WTC11 (cell line): ENCODE measurements around the gene ZNF423. TPM values are rescaled to one million over a fixed set of nuclear protein-coding genes. Genes with fewer than 3 reads are reported as not detected.

Experiments used
- ATAC-seq: fragments of 200-7000 bp; cut with Tn5 transposase; 2 replicates; pipeline ENCODE4 v1.10.0; 2021; ENCODE audit warnings: mild to moderate bottlenecking, moderate library complexity
- CTCF ChIA-PET: fragments of 300-600 bp; sonication (Branson Sonifier 250); formaldehyde crosslinking; loops from one replicate; lab custom pipeline; 2021; ENCODE audit warnings: antibody characterized with exemption; lab: Charles Lee
- POLR2A ChIA-PET: fragments of 350-600 bp; sonication (Branson Sonifier 250); formaldehyde crosslinking; loops from one replicate; lab custom pipeline; 2021; ENCODE audit warnings: antibody characterized with exemption; lab: Charles Lee
- DNase-seq: peaks from one replicate; pipeline ENCODE4 v3.0.0; 2021; ENCODE audit warnings: low spot score
- H3K27ac Mint-ChIP-seq: 2 replicates; pipeline ENCODE4 v1.8.0; 2021; ENCODE audit warnings: mixed read lengths
- H3K27me3 Mint-ChIP-seq: 2 replicates; pipeline ENCODE4 v1.8.0; 2021; ENCODE audit warnings: low read depth, mild to moderate bottlenecking, moderate library complexity, mixed read lengths
- H3K36me3 Mint-ChIP-seq: 2 replicates; pipeline ENCODE4 v1.8.0; 2021; ENCODE audit warnings: mixed read lengths
- H3K4me1 Mint-ChIP-seq: 2 replicates; pipeline ENCODE4 v1.8.0; 2022; ENCODE audit warnings: mixed read lengths
- H3K4me3 Mint-ChIP-seq: 2 replicates; pipeline ENCODE4 v1.8.0; 2021; ENCODE audit warnings: mild to moderate bottlenecking, moderate library complexity, mixed read lengths
- H3K9me3 Mint-ChIP-seq: 2 replicates; pipeline ENCODE4 v1.8.0; 2021; ENCODE audit warnings: mixed read lengths
- CREB1 ChIP-seq: sonication (generic); formaldehyde crosslinking; IDR thresholded peaks from 2 replicates; pipeline ENCODE4 v1.8.0; 2023; ENCODE audit warnings: mild to moderate bottlenecking, missing genetic modification reagents
- ELF4 ChIP-seq: sonication (generic); formaldehyde crosslinking; IDR thresholded peaks from 2 replicates; pipeline ENCODE4 v1.8.1; 2022; ENCODE audit warnings: low read depth, mild to moderate bottlenecking, moderate library complexity, missing genetic modification reagents
- EMX1 ChIP-seq: fragments of 250-450 bp; sonication (Bioruptor Pico); IDR thresholded peaks from 2 replicates; pipeline ENCODE4 v1.8.0; 2021; ENCODE audit warnings: mild to moderate bottlenecking
- ETV6 ChIP-seq: sonication (generic); formaldehyde crosslinking; IDR thresholded peaks from 2 replicates; pipeline ENCODE4 v1.8.1; 2022; ENCODE audit warnings: mild to moderate bottlenecking, missing genetic modification reagents
- GABPB1 ChIP-seq: sonication (generic); formaldehyde crosslinking; IDR thresholded peaks from 2 replicates; pipeline ENCODE4 v1.8.1; 2023; ENCODE audit warnings: mild to moderate bottlenecking, missing genetic modification reagents
- KAT7 ChIP-seq: sonication (generic); formaldehyde crosslinking; IDR thresholded peaks from 2 replicates; pipeline ENCODE4 v1.8.1; 2023; ENCODE audit warnings: missing genetic modification reagents, mild to moderate bottlenecking, borderline replicate concordance
- NFYB ChIP-seq: sonication (generic); formaldehyde crosslinking; conservative IDR thresholded peaks from 2 replicates; pipeline ENCODE4 v1.8.0; 2022; ENCODE audit warnings: low read depth, missing genetic modification reagents
- RORB ChIP-seq: fragments of 250-450 bp; sonication (Bioruptor Pico); IDR thresholded peaks from 2 replicates; pipeline ENCODE4 v1.9.0; 2021; ENCODE audit warnings: mild to moderate bottlenecking
- SP1 ChIP-seq: sonication (generic); formaldehyde crosslinking; conservative IDR thresholded peaks from 2 replicates; pipeline ENCODE4 v1.8.1; 2022; ENCODE audit warnings: missing genetic modification reagents
- TCF7 ChIP-seq: sonication (generic); formaldehyde crosslinking; IDR thresholded peaks from 2 replicates; pipeline ENCODE4 v1.8.0; 2022; ENCODE audit warnings: mild to moderate bottlenecking, low read depth, missing genetic modification reagents, moderate library complexity
- ZNF416 ChIP-seq: fragments of 250-450 bp; sonication (Bioruptor Pico); IDR thresholded peaks from 2 replicates; pipeline ENCODE4 v1.9.0; 2021; ENCODE audit warnings: mild to moderate bottlenecking, inconsistent platforms
- total RNA-seq: library from RNA; stranded (reverse); gene quantifications from 3 replicates; pipeline ENCODE4 v1.2.3, GENCODE V29; 2021
- TF ChIP-seq, protein P1 (sequence below): fragments of 250-450 bp; sonication (Bioruptor Pico); conservative IDR thresholded peaks from 2 replicates; pipeline ENCODE4 v1.9.0; 2021; ENCODE audit warnings: mild to moderate bottlenecking
- TF ChIP-seq, protein P2 (sequence below): sonication (generic); formaldehyde crosslinking; IDR thresholded peaks from 2 replicates; pipeline ENCODE4 v1.8.1; 2023; ENCODE audit warnings: mild to moderate bottlenecking, missing genetic modification reagents, borderline replicate concordance
- TF ChIP-seq, protein P3 (sequence below): fragments of 250-450 bp; sonication (Bioruptor Pico); IDR thresholded peaks from 2 replicates; pipeline ENCODE4 v1.9.0; 2021; ENCODE audit warnings: mild to moderate bottlenecking
- TF ChIP-seq, protein P4 (sequence below): sonication (generic); formaldehyde crosslinking; IDR thresholded peaks from 2 replicates; pipeline ENCODE4 v1.8.1; 2022; ENCODE audit warnings: mild to moderate bottlenecking, missing genetic modification reagents, moderate library complexity, borderline replicate concordance
- TF ChIP-seq, protein P5 (sequence below): sonication (generic); formaldehyde crosslinking; IDR thresholded peaks from 2 replicates; pipeline ENCODE4 v1.8.0; 2022; ENCODE audit warnings: mild to moderate bottlenecking, missing genetic modification reagents
- TF ChIP-seq, protein P6 (sequence below): sonication (generic); formaldehyde crosslinking; IDR thresholded peaks from 2 replicates; pipeline ENCODE4 v1.8.0; 2023; ENCODE audit warnings: missing genetic modification reagents
- TF ChIP-seq, protein P7 (sequence below): sonication (generic); formaldehyde crosslinking; IDR thresholded peaks from 2 replicates; pipeline ENCODE4 v1.8.0; 2022; ENCODE audit warnings: mild to moderate bottlenecking, missing genetic modification reagents

Gene ZNF423
- total RNA-seq, 1 experiment from 2014 or later: 38.8 TPM

DNA sequence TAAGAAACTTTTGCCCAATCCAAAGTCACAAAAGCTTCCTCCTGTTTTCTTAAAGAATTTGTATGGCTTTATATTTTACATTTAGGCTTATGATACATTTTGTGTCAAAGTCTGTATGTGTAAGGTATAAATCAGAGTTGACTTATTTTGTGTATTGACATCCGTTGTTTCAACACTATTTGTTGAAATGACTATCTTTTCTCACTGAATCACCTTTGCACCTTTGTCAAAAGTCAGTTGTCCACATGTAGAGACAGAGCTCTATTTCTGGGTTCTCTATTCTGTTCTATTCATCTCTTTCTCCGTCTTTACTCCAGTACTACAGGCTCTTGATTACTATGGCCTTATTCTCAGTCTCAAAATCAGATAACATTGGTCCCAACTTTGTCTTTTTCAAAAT, 409.1 kb downstream of the ZNF423 start (continued):
- TF ChIP-seq, protein P1, sequence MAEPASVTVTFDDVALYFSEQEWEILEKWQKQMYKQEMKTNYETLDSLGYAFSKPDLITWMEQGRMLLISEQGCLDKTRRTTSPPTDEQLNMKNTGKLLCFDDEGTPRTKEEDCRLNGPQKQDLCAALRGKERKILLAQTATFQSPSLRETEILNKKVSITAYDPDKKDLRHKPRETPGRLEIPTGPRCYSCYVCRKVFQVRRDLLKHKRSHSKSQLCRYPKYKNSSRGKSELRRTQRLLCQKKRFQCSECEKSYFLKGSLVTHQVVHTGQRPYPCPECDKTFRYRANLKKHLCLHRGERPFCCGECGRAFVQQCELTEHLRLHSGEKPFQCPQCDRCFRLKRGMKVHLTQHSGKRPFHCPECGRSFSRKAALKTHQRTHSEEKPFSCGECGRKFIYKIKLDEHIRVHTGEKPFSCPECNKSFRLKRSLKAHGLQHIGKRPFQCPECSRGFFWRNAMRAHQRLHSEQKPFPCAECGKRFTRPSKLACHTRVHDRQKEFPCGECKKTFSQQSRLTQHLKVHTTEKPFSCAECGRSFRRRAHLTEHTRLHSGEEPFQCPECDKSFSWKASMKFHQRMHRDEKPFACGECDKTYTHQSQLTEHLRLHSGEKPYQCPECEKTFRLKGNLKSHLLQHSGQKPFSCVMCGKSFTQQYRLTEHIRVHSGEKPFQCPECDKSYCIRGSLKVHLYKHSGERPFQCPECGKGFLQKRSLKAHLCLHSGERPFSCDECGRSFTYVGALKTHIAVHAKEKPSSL (CRISPR knock-in tag): no peak
- no peak for TF ChIP-seq ELF4
- TF ChIP-seq, protein P2, sequence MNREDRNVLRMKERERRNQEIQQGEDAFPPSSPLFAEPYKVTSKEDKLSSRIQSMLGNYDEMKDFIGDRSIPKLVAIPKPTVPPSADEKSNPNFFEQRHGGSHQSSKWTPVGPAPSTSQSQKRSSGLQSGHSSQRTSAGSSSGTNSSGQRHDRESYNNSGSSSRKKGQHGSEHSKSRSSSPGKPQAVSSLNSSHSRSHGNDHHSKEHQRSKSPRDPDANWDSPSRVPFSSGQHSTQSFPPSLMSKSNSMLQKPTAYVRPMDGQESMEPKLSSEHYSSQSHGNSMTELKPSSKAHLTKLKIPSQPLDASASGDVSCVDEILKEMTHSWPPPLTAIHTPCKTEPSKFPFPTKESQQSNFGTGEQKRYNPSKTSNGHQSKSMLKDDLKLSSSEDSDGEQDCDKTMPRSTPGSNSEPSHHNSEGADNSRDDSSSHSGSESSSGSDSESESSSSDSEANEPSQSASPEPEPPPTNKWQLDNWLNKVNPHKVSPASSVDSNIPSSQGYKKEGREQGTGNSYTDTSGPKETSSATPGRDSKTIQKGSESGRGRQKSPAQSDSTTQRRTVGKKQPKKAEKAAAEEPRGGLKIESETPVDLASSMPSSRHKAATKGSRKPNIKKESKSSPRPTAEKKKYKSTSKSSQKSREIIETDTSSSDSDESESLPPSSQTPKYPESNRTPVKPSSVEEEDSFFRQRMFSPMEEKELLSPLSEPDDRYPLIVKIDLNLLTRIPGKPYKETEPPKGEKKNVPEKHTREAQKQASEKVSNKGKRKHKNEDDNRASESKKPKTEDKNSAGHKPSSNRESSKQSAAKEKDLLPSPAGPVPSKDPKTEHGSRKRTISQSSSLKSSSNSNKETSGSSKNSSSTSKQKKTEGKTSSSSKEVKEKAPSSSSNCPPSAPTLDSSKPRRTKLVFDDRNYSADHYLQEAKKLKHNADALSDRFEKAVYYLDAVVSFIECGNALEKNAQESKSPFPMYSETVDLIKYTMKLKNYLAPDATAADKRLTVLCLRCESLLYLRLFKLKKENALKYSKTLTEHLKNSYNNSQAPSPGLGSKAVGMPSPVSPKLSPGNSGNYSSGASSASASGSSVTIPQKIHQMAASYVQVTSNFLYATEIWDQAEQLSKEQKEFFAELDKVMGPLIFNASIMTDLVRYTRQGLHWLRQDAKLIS: no peak
- TF ChIP-seq EMX1 (CRISPR knock-in tag): no peak
- TF ChIP-seq, protein P3, sequence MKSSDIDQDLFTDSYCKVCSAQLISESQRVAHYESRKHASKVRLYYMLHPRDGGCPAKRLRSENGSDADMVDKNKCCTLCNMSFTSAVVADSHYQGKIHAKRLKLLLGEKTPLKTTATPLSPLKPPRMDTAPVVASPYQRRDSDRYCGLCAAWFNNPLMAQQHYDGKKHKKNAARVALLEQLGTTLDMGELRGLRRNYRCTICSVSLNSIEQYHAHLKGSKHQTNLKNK: no peak
- no peak for TF ChIP-seq ETV6 (CRISPR knock-in tag)
- no peak for TF ChIP-seq CREB1 (CRISPR knock-in tag)
- TF ChIP-seq KAT7 (CRISPR knock-in tag): no peak
- TF ChIP-seq, protein P4, sequence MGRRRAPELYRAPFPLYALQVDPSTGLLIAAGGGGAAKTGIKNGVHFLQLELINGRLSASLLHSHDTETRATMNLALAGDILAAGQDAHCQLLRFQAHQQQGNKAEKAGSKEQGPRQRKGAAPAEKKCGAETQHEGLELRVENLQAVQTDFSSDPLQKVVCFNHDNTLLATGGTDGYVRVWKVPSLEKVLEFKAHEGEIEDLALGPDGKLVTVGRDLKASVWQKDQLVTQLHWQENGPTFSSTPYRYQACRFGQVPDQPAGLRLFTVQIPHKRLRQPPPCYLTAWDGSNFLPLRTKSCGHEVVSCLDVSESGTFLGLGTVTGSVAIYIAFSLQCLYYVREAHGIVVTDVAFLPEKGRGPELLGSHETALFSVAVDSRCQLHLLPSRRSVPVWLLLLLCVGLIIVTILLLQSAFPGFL: no peak
- TF ChIP-seq GABPB1 (CRISPR knock-in tag): no peak
- TF ChIP-seq, protein P5, sequence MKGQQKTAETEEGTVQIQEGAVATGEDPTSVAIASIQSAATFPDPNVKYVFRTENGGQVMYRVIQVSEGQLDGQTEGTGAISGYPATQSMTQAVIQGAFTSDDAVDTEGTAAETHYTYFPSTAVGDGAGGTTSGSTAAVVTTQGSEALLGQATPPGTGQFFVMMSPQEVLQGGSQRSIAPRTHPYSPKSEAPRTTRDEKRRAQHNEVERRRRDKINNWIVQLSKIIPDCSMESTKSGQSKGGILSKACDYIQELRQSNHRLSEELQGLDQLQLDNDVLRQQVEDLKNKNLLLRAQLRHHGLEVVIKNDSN (CRISPR knock-in tag): no peak

DNA sequence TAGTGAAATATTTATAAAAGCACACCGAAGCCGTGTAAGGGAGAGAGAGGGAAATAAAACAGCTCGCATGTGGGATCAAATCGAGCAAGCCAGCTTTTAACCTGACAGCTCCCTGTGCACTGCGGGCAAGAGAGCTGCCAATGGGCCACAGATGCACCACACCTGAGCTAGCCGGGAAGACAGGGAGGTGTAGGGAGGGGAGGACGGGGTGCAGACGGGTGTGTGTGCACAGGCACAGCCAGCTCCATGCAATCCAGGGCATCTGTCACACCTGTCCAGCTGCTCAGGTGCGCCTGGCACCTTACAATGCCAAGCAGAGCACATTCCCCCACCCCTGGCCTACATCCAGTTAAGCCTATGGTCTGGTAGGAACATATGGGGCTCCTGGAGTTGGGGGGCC, 412.3 kb downstream of the ZNF423 start:
- TF ChIP-seq RORB (CRISPR knock-in tag) (no peak), TCF7 (no peak), SP1 (CRISPR knock-in tag) (no peak), NFYB (no peak)
- TF ChIP-seq, protein P6, sequence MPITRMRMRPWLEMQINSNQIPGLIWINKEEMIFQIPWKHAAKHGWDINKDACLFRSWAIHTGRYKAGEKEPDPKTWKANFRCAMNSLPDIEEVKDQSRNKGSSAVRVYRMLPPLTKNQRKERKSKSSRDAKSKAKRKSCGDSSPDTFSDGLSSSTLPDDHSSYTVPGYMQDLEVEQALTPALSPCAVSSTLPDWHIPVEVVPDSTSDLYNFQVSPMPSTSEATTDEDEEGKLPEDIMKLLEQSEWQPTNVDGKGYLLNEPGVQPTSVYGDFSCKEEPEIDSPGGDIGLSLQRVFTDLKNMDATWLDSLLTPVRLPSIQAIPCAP (CRISPR knock-in tag): no peak
- TF ChIP-seq, all 79 proteins: peak for 0
- no peaks in the 10 kb centered on the region for H3K36me3 Mint-ChIP-seq
- H3K4me1 Mint-ChIP-seq: peaks cover 52% of the 10 kb centered on the region
- no peaks in the 10 kb centered on the region for H3K27me3 Mint-ChIP-seq
- H3K4me3 Mint-ChIP-seq: no peak overlapping the region
- no peak overlapping the region for H3K27ac Mint-ChIP-seq
- no peaks in the 10 kb centered on the region for H3K9me3 Mint-ChIP-seq
- POLR2A ChIA-PET: no interaction called here
- CTCF ChIA-PET: interaction anchor here (1.0 to 2.2 kb wide), 4 partner anchors 22 to 478 kb away, joined by 3 to 7 read pairs (median 6); no protein-coding TSS in a partner anchor
- no peak for ATAC-seq
- no peak for DNase-seq

DNA sequence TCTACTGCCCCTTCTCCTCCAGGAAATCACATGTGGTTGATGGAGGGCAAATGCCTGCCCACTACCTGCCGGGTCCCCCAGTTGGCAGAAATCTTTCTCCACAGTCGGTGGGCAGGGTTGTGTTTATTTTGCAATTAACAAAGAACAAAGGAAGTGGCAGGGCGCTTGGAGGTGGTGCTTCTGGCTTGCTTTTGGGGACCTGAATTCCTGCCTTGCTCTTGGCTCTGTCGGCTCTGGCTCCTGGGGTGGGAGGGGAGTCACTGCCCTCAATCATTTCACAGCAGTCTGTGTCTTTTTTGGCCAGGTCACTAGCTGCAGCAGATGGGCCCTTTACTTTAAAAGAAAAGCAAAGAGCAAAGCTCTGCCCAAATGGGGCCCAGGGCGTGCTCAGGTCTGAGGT, 413.1 kb downstream of the ZNF423 start:
- ATAC-seq (peak; percentile 8; the same call in 1 of the 2 replicates), DNase-seq (no peak)
- ChIA-PET POLR2A (no interaction called here), CTCF (interaction anchor here (0.6 to 2.2 kb wide), 6 partner anchors 10 to 479 kb away, joined by 3 to 7 read pairs (median 4); no protein-coding TSS in a partner anchor)
- no peaks in the 10 kb centered on the region for H3K36me3 Mint-ChIP-seq
- H3K27ac Mint-ChIP-seq: no peak overlapping the region; the same call in 1 of the 2 replicates
- no peak overlapping the region for H3K4me3 Mint-ChIP-seq
- H3K27me3 Mint-ChIP-seq: no peaks in the 10 kb centered on the region
- no peaks in the 10 kb centered on the region for H3K9me3 Mint-ChIP-seq
- no peak for TF ChIP-seq ZNF416 (CRISPR knock-in tag)
- TF ChIP-seq, protein P7, sequence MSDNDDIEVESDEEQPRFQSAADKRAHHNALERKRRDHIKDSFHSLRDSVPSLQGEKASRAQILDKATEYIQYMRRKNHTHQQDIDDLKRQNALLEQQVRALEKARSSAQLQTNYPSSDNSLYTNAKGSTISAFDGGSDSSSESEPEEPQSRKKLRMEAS: peak; percentile 20; the same call in 1 of the 2 replicates
- H3K4me1 Mint-ChIP-seq: peaks cover 53% of the 10 kb centered on the region
